Superior temporal gyrus (tissue), 1 donor: ENCODE results near the gene BTBD3.

ENCODE experiments used
- DNase-seq: peaks from one replicate; pipeline ENCODE4 v3.0.0-alpha.2; 2016; ENCODE audit errors: extremely low spot score

The BTBD3 gene

DNA sequence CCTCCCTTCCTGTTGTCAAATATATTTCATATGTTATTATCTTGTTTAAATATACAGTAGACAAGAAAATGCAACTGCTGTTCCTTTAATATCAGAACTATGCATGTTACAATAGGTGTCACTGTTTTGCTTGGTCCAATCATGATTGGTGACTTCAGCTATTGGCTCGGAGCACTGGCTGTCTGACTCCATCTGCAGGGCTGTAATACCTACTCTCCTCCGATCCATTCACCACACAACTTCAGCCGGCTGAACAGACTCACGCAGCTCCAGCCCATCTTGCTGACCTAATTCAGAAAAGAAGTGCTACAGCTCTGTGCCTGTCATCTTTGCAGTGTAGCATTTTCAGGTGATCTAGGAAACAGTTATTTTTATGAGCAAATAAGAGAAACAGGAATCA is at the start of gene BTBD3:
Gene BTBD3 (plus strand): TSS at position 231 of the 400 bp plus-strand sequence. CDS start 383 bp downstream, outside the sequence.
- DNase-seq = peak; percentile 86

DNA sequence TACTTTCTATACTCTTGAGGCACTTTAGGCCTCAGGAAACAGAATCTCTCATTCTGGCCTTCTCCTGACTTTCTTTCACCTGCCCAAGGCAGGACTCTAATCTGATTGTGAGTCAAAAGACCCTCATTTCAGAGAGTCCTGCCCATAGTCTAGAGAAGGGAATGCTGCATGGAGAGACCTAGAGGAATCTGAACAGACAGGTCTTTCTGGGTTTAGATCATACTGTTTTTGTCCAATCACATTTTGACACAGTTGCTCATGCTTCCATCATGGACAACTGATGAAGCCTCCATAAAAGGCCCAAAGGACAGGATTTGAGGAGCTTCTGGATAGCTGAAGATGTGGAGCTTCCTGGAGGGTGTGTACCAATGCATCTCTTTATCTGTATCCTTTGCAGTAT is 48.1 kb upstream of the BTBD3 start:
- DNase-seq = no peak

DNA sequence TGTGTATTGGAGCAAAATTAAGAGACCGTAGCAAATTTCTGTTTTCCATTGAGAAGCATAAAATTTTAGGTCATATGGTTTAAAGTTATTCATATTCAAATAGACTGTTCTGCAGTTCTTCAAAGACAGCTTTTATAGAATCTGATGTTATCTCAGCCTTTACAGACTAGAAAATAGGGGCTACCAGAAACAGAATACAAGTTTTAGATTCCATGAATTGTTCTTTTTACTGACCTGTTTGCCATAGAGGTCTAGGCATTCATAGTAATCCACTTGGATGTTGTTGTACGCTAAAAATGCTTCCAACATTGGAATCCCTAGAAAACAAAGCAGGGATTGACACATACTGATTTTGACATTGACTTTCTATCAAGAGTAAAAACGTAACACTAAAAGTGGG is 47.3 kb upstream of the BTBD3 start:
- no peak for DNase-seq

DNA sequence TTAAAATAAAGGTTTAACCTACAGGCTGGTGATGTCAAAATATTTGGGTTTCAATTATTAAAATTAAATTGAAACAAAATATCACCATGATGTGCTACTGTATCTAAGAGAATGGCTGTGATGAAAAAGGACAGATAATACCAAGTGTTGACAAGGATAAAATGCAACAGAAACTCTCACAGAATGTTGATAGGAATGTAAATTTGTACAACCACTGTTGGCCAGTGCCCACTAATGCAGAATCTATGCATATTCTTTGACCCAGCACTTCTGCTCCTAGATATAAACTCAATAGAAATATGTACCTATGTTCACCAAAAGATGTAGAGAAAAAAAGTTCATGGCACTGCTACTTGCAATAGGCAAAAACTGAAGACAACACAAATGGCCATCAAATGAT is 41.1 kb upstream of the BTBD3 start:
- DNase-seq = no peak

DNA sequence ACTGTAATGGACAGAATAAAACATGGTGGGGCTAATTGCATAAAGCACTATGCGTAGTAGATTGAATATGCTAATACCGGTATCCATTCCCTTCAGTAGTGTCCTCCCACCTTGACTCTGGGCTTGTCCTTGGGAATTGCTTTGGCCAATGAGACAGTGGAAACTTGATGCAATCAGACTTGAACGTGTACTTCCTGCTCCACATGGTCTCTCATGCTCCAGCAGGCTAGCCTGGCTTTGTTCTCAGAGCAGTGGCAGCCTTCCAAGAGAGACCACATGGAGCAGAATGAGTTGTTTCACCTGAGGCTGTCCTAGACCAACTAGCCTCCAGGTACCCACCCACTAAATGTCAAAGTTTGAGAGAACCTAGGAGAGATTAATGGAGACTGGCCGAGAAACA is 37.0 kb upstream of the BTBD3 start:
- DNase-seq = no peak

DNA sequence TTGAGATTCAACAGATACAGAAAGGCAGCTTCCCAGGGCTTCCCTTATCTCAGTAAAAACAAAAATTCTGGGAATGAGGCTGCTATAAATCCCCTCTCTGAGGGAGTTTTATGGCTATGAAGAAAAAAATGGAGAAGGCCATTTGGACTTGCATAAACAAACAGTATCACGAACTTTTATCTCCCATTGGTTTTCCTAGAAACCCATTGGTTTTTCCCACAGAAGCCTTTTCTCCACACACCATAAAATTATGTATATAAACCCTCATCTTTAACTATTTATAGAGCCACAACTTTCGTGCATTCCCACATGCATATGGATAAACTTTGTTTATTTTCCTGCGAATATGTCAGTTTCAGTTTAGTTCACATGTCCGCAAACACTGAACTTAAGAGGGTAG is 36.2 kb upstream of the BTBD3 start:
- DNase-seq = no peak

DNA sequence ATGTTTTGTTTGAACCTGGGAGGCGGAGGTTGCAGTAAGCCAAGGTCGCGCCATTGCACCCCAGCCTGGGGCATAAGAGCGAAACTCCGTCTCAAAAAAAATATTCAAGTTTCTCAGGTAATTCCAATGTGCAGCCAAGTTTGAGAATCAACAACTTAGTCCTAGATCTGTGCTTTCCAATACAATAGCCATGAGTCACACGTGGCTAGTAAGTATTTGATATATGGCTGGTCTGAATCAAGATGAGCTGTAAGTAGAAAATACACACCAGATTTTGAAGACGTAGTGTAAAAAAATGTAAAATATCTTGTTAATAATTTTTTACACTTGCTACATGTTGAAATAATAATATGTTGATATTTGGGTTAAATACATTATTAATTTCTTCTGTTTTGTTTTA is 35.0 kb upstream of the BTBD3 start:
- no peak for DNase-seq

DNA sequence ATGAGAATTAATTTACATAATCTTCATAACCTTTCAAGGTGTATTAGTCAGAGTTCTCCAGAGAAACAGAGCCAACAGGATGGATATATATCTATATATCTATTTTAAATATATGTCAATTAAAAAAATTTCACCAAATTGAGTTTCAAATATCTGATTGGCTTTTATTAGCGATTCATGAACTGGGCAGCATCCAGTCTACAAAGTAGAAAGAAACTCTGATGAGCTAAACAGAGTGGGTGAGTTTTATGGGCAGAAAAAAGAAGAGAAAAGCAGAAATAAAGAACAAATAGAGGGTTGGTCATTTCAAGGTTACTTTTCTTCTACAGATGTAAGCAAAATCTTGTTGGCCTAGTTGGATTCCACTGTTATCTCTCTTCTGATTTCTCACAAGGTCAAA is 29.0 kb upstream of the BTBD3 start:
- no peak for DNase-seq

DNA sequence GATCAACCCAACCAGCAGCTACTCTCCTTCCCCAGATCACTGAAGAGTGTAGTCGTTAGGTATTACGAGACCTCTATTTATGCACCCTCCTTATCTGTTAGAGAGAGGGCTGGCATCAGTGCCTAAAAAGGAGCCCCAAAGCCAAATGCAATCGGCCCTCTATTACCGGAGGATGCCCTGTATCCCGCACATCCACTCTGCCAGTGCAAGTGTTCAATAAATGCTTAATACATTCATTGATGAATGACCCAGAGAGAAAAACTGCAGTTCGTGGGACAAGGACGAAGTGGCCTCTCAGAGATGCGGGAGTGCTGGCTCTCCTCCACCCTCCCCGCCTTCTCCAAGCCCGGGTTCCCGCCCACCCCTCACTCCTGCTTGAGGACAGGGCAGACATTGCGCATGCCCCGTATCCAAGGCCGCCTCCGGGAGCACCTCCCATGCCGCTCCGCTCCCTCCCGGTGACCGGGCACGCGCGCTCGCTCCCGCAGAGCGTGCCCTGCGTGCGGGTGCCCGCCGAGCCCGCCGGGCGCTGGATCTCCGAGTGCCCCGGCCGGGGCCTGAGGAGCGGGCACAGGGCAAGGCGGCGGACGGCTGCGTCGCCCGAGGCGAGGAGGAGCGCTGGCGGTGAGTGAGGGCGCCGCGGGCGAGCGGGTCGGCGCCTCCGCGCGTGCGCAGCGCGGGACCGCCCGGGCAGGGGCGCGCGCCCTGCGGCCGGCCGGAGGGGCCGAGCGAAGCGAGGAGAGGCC is 27.2 kb upstream of the BTBD3 start:
- DNase-seq = peak; percentile 92

DNA sequence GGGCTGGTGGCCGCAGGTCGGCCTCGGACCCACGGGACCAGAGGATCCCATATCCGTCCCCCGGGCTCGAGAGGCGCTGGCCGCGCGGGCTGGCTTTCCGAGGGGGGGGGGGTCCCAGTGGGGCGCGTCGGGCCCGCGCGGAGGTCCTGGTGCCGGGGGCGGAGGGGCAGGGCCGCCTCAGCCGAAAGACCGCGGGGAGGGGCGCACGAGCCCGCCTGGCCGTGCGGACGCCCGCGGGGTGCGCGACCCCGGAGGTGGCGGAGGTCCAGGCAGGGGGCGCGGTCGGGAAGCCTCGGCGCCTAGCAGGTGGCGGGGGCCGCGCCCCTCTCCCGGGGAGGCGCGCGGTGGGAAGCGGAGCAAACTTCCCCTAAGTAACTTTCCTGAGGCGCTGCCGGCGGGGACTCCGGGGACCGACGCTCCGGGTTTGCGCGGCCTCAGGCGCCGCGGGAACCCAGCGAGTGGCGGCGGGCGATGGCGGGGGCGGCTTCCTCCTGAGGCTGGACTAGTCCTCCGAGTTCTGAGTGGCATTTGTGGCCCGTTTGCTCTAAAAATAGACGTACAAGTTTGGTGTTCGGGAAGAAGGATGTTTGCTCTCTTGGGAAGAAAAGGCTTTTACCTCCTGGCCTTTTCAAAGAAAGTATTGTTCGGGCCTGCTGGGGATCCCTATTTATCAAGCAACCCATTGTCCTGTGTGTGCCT is 26.5 kb upstream of the BTBD3 start:
- DNase-seq = peak; percentile 88

DNA sequence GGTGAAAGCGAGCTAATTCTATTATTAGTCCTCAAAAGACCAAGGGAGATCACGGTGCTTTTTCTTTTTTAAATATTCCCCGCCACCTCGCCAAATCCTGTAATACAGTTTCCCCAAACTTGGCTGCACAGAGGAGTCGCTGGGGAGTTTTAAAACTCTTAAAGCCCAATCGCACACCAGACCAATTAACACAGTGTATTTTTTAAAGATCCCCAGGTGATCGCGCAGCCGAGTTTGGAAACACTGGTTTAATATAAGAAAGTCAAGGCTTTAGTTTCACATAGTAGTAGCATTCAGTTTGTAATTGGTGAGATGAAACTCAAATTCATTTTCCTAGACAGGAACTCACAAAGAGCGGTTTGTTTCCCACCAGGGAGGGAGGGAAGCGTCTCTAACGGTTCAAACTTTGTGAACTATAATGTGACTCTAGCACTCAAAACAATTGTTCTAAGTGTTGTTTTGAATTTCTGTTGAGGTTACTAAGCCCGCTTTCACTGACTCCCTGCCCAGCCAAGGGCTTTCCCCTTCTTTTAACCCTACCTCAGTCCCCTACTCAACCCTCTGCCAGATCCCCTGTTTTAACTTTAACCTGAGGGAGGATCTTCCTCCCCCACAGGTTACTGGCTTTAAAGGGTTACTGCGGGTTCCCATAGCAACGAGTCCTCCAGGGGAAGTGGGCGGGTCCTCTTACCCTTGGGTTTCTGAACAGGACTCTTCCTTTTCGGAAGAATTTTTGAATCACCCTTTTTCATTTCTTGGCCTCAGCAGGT is 25.7 kb upstream of the BTBD3 start:
- peak; percentile 80 for DNase-seq

DNA sequence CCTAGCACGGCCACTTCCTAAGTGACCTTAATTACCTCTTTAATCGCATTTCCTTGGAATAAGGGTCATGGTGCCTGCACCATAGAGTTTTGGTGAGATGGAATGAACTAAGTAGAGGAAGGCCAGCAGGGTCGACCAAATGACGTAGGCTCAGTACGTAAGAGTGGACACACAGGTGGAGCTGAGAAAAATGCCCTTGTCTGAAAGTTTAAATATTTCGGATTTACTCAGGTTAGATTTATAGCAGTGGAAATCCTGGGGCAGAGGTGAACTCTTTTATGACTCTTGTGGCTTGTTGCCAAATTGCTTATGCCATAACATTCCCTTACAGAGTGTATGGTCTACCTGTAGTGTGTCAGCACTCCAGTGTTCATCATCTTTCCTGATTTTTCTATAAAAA is 23.6 kb upstream of the BTBD3 start:
- DNase-seq = no peak

DNA sequence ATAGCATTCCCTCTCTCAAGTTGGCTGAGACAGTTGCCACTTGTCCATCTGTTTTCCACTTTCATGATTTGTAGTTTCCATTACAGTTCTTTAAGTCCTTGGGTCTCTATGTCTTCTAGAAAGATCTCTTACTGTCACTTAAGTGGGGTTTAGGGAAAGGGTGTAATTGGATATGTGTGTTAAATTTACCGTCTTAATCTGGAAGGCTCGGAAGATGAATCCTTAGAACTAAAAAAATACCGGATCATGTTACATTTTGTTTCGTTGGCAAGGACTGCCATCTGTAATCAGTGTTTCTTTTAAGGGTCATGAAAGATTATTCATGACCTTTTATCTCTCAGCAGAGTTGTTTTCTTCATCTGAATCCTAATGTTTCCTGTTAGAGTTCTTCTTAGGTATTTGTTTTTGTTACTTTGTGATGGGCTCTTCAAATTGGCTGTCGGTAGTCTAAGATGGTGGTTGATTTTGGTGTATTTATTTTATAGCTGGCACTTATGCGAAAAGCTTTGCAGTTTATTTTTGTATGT is 21.8 kb upstream of the BTBD3 start:
- DNase-seq = no peak

DNA sequence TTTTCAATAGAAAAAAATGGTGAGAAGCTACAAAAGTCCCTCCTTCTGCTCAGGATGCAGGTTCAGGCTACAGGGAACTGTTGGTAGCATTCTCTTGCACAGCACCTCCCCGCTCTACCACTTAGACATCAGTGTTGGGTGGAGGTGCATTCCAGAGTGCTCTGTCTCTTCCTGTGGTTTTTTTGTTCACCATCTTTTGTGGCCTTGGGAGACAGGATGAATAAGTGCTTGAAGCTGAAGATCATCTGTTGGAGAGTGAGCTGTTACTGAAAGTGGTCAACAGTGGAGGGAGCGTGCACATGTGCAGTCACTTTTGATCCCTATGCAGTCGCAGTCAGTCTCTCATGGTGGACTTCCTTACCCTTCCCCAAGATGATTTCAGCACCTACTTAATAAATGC is 16.6 kb upstream of the BTBD3 start:
- no peak for DNase-seq

DNA sequence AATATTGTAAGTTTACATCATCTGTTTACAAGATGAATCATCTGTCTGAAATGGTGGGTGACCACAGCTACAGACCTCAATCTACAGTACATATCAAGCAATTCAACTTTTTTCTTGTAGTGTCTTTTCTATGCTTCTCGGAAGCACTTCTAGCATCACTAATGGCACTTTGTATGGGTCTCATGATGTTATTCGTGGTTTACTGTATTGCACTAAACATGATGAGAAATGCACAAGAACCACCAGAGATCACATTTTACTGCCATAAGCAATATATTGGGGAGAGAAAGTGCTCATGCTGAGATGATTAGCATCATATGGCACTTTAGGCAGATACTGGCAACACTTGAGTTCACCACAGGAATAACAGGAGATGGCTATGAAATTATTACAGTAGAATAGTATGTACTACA is 15.4 kb upstream of the BTBD3 start:
- DNase-seq = no peak

DNA sequence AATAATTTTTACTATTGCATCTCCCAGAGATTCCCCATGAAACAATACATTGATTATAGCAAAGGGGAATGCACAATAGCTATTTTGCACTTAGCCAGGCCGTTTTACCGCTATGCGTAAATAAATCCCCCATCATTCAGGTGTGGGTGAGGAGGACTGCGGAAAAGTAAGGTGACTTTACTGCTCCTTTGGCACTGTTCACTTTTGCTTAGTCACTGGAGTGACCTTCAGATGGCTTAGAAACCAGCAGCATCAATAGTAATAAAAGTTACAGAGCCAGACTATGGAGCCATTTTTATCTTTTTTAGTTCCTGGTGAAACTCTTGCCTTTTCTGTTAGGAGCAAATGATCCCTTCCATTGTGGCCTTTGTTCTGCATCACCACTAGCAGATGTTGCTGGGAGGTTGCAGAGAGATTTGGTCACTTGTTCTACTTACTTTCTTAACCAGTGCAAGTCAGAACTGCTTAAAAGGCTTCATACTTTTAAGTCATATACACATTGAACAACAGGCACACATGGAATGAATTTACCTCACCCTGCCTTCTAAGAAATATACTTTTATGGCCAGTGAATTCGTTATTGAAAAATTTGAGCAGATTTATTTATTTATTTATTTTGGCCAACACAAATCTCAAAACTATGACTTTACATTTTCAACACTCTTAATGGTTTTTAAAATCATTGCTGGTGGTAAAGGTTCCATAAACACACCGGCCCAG is 12.1 kb upstream of the BTBD3 start:
- no peak for DNase-seq

DNA sequence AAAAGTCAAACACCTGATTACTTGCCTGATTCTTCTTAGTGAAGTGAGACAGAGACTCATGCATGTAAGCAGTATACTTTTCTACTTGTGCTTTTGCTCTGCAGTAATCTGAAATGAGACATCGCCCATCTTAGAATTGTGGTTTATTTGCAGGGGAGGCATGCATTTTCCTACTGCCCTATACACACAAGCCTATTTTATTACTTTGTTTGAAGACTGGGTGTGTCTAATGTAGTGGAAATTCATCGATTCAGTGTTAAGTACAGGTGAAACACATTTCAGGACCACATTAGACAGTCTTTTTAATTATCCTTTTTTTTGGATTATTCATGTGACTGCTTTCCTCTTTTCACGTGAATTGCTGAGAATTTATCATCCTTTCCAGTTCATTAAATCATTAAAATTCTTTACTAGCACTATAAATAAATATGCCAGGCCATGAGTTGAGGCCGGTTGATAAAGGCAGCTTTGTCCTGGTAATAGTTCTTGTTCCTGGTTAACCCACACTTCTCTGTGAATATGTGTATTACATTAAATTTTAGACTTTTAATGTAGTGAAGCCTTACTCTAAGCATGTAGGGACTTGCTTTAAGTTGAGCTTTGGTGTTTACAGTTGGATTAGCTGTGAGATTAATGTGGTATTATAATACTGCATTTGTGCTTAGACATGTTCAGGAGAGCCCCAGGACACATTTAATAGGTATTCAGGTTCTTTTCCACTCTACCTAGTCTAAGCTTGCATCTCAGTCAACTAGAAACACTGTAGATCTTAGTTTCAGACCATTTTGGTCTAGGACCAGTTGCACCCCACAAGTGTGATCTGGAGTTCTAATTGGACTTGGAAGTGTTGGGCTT is 10.8 kb upstream of the BTBD3 start:
- DNase-seq = no peak

DNA sequence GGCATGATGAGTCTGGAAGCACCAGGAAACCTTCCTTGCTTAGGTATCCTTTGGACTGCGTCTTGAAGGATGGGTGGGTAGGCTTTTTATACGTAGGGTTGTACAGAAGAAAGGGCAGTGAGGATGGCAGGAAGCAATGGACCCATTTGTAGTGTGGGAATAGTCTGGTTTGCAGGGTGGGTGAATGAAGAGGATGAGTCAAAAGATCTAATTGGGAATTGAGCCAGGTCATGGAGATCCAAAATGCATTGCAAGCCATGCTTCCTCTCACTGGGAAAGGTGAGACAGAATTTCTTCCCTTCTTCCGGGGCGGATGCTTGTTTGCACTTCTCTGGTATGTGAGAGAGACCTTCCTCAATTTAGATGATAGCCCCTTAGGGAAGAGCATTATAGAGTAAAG is 10.1 kb upstream of the BTBD3 start:
- no peak for DNase-seq

DNA sequence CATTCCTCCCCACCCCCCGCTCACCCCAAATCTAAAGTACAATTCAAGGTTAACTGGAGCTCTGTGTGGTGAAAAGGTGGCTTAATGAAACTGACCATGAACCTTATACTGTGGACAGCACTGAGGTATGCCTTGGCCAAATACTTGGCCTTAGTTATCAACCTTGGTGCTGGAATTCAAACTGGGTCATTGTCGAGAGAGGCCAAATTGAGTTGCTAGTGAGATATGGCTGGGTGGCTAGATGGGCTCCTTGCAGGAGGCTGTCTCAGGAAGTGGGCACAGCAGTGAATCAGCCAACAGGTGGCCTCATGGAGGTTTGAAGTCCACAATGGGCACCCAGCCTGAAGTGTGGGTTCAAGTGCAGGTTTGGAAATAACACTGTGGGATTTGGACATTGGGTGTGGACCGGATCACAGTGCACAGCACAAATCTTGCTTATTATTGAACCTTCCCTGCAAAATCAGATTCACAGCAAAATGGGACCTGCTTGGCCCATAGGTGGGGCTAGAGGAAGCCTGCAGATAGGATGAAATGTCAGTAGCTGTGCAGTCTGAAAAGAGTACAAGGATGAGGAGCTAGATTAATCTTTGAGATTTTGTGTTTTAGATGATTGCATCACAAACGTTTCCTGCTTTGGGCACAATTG is 5.6 kb upstream of the BTBD3 start:
- no peak for DNase-seq

DNA sequence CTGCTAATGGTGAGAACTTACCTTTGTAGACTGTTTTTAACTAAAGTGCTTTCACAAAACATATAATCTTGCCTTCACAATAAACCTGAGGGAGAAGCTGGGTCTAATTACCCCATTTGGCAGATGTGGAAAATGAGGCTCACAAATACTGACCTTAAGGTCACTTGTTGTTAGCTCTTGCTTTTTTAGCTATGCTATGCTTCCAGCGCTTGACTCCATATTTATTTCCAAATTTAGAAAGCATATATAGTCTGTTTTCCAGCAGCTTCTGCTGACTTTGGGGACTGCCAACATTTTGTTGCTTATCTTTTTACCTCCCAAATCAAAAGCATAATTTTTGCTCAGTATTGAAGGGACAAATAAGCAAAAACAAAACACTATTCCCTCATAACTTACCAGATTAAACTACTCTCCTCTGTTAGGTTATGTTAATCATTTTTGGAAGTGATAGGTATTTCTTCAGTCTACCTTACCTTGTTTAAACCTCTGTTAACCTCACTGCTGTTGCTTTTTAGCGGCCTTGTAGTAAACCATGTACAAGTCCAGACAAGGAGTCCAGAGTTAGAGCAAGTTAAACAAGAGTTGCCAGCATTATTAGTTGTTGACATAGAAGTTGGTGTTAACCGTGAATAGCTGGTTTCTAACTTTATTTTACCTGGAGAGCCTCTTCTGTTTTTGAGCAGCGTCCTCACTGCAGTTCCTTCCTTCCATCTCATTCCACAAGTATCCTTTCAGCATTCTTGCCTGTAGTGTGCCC is 4.9 kb upstream of the BTBD3 start:
- DNase-seq = no peak
